Astrocyte of the hippocampus (primary cell): ENCODE measurements around the gene SLC22A12.

Experiments used
- DNase-seq: peaks from one replicate; pipeline ENCODE4 v3.0.0; 2011; ENCODE audit warnings: low read depth, low spot score

SLC22A12 gene

DNA sequence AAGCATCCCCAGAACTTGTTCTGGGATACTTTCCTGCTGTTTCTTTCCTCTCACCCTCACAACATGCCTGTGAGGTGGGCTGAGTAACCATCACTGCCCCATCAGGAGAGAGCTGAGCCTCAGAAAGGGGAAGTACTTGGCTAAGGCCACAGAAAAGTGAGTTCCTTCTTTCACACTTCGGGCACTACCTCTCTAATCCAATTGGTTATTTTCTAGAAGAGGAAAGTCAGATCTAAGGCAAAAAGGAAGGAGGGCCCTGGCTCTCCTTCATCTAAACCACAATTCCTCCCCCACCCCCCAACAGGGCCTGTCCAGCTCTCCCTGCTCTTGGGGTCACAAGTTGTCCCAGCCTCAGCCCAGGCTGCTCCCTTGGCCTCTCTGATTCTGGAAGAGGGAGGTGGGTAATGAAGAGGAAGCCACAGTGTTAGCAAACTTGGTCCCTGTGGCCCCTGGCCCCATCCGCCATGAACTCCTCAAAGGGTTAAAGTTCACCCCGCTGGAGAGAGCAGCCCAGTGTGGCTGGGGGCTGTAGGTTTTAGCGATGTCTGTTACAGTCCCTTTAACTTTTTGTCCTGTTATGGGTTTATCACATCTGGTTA is 34.0 kb downstream of the SLC22A12 start:
- DNase-seq, result no peak

- DNase-seq, result no peak
Observed at GRCh38 chr11:64626637-64627036, 35.6 kb downstream of the SLC22A12 start.

DNA sequence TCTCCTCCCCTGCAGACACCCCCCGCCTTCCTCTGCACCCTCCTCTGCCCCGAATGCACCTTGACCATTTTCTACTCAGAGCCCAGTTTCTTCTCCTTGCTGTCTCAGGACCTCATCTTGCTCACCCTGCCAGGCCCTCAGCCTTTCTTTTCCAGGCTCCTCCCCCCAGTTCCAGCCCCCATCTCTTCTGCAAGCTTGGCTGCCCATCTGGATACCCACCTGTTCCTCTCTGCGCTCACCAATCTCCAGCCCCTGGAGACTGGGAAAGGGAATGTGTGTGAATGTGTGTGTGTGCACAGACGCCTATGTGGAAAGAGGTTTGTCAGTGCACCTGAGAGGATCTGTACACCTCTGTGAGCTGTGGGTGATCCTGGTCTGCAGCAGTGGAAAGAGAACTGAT is 36.4 kb downstream of the SLC22A12 start:
- DNase-seq, result no peak

- no peak for DNase-seq
Observed at GRCh38 chr11:64628596-64628995, 37.6 kb downstream of the SLC22A12 start.

GRCh38 chr11:64629103-64629502 is 38.1 kb downstream of the SLC22A12 start:
- DNase-seq, result no peak

- DNase-seq, result no peak
Observed at GRCh38 chr11:64629796-64630562, 39.0 kb downstream of the SLC22A12 start.

- DNase-seq, result no peak
Observed at GRCh38 chr11:64631675-64632074, 40.7 kb downstream of the SLC22A12 start.

GRCh38 chr11:64632237-64632636 is 41.2 kb downstream of the SLC22A12 start:
- DNase-seq, result no peak

GRCh38 chr11:64632654-64633053 is 41.6 kb downstream of the SLC22A12 start:
- no peak for DNase-seq

- DNase-seq, result no peak
Observed at GRCh38 chr11:64633555-64634159, 42.6 kb downstream of the SLC22A12 start.

DNA sequence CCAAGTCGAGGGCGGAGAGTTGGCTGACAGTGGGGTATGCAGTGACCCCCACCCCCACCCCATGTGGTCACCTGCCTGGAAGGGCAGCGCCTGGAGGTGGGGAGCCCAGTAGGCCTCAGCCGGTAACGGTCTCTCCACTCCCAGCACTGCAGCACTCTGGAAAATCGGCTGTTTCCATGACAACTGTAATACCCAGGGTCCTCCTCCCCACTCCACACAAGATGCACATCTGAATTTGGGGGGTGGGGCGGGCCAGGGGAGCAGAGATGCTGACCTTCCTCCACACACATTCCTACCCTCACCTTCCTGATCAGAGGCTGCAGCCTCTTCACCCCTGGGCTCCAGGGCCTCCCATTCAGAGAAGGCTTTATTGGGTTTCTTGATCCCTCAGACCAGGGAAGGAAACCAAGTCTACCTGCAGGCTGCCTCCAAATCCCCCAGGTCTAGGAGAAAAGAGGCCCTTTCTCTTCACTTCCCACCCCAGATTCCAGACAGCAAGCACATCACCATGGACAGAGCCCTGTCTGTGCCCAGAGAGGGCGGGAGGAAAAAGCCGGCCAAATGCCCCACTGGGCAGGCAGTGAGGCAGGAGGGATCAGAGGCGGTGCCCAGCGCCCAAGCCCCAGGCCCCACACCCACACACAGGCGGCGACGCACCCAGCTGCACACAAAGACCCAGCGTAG is 46.5 kb downstream of the SLC22A12 start:
- peak; percentile 26 for DNase-seq

GRCh38 chr11:64638018-64638665 is 47.1 kb downstream of the SLC22A12 start:
- no peak for DNase-seq

GRCh38 chr11:64638829-64639228 is 47.8 kb downstream of the SLC22A12 start:
- DNase-seq, result no peak

DNA sequence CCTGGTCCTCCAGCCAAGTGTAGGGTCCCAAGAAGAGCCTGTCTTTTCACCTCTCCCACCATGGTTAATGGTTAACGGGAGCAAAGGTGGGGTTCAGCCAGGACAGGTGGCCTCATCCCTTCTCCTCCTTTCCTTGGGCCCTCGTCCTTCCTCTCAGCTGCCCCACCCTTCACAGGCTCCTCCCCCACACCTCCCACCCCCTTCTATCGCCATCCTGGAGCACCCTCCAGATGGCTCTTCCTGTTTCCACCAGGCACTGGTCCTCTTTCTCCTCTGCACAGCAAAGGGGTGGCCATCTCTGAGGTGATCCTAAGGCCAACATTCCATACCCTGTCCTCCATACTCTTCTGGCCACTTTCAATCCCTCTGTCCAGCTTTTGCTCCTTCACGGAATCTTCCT is 48.9 kb downstream of the SLC22A12 start:
- DNase-seq, result no peak

GRCh38 chr11:64641596-64642417 is 50.8 kb downstream of the SLC22A12 start:
- DNase-seq, result no peak

- no peak for DNase-seq
Observed at GRCh38 chr11:64642418-64642735, 51.4 kb downstream of the SLC22A12 start.

DNA sequence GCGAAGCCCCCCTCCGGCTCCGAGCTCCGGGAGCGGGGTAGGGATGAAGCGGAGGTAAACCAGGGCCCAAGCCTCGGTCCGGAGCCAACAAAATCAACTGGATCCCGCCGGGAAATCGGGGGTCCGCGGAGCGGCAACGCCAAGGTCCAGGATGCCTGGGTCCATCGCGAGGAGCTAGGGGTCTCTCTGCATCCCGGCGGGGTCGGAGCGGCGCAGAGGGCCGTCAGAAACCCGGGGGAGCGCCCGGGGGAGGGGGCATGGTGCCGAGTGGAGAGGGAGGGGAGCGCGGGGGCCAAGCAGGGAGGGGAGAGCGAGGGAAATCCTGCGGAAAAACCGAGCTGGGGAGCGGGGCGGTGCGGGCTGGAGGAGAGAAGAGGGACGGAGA is 51.8 kb downstream of the SLC22A12 start:
- no peak for DNase-seq

DNA sequence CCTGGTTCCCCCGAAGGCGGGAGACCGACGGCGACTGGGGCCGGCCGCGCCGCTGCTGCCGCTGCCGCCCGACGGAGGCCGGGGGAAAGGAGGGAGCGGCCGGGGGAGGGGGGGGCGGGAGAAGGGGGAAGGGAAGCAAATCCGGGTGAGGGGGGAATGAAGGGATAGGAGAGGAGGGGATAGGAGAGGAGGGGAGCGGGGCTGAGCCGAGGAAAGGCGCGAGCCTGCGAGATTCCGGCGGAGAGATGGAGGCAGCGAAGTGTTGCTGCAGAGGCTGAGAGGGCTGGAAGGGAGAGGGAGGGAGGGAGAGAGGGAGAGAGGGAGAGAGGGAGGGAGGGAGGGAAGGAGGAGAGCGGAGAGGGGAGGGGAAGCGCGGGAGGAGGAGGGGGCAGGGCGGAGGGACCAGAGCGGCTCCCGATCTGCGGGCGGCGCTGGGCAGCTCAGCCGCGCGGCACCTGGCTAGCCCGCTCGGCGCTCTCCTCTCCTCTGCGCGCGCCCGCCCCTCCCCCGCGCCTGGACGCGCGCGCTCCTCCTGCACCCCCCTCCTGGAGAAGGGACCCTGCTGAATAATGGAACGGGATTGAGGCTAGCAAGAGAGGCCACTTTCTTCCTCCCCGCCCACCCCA is 52.3 kb downstream of the SLC22A12 start:
- DNase-seq, result no peak

- no peak for DNase-seq
Observed at GRCh38 chr11:64643920-64644646, 53.1 kb downstream of the SLC22A12 start.

DNA sequence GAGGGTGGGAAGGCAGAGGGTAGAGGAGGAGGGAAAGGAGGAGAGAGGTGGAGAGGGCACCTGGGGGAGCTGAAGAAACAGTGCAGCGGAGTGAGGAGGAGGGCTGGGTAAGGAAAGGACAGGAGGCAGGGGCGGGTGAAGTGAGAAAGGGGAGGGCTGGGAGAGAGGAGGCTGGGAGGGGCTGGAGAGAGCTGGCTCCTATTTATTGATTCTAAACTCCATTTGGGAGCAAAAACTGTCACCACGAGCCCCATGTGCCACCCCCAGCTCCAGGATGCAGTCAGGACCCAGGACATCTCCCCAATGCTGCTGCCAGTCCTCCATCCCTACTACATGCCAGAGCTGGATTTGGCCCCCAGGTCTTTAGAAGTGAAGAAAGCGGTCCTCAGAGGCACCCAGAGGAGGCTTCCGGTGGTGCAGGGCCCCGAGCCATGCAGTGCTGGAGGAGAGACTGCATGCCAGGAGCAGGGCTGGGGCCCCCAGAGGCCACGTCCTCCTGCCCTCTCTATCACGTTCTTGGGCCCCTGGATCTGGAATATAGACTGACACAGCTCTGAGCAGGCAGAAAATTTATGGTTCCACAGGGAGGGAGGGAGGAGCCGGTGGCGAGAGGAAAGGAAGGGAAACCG is 53.7 kb downstream of the SLC22A12 start:
- DNase-seq, result no peak
